GM18907 (cell line): Measurements from ENCODE around the gene FAM193A.
"Not testable (repeated sequence)": the region's sequence is repeated elsewhere in the genome, so short reads cannot be mapped to it uniquely, and the experiment has no call there.

ENCODE experiments used
- ATAC-seq: cut with Tn5 transposase; IDR thresholded peaks from one replicate; pipeline ENCODE4 v1.9.1; 2021; ENCODE audit warnings: mild to moderate bottlenecking, moderate library complexity; ENCODE audit not compliant: unreplicated experiment

FAM193A gene

GRCh38 chr4:2607822-2608221 lies 71.4 kb downstream of the FAM193A start:
- ATAC-seq: no peak

- no peak for ATAC-seq
Observed at GRCh38 chr4:2608291-2608690, 71.8 kb downstream of the FAM193A start.

GRCh38 chr4:2615821-2616220 lies 79.4 kb downstream of the FAM193A start:
- ATAC-seq: no peak

GRCh38 chr4:2617955-2618354 lies 81.5 kb downstream of the FAM193A start:
- no peak for ATAC-seq

- not testable (repeated sequence) for ATAC-seq
Observed at GRCh38 chr4:2618729-2619128, 82.3 kb downstream of the FAM193A start.

- no peak for ATAC-seq
Observed at GRCh38 chr4:2619459-2619858, 83.0 kb downstream of the FAM193A start.

GRCh38 chr4:2621419-2621818 lies 85.0 kb downstream of the FAM193A start:
- no peak for ATAC-seq

GRCh38 chr4:2623442-2623841 lies 87.0 kb downstream of the FAM193A start:
- ATAC-seq: no peak

GRCh38 chr4:2624782-2625530 lies 88.5 kb downstream of the FAM193A start:
- ATAC-seq: no peak

GRCh38 chr4:2626231-2626630 lies 89.8 kb downstream of the FAM193A start:
- no peak for ATAC-seq

GRCh38 chr4:2630556-2631273 lies 94.3 kb downstream of the FAM193A start:
- no peak for ATAC-seq

- no peak for ATAC-seq
Observed at GRCh38 chr4:2634014-2634413, 97.6 kb downstream of the FAM193A start.

GRCh38 chr4:2636331-2636730 lies 99.9 kb downstream of the FAM193A start:
- ATAC-seq: no peak

GRCh38 chr4:2636994-2637393 lies 100.5 kb downstream of the FAM193A start:
- ATAC-seq: not testable (repeated sequence)

- no peak for ATAC-seq
Observed at GRCh38 chr4:2637956-2638552, 101.6 kb downstream of the FAM193A start.

GRCh38 chr4:2638730-2639129 lies 102.3 kb downstream of the FAM193A start:
- ATAC-seq: no peak

- no peak for ATAC-seq
Observed at GRCh38 chr4:2642968-2643367, 106.5 kb downstream of the FAM193A start.

GRCh38 chr4:2643555-2643954 lies 107.1 kb downstream of the FAM193A start:
- no peak for ATAC-seq

- no peak for ATAC-seq
Observed at GRCh38 chr4:2646396-2647149, 110.1 kb downstream of the FAM193A start.

- ATAC-seq: no peak
Observed at GRCh38 chr4:2647403-2648158, 111.1 kb downstream of the FAM193A start.
